ES-I3 (cell line): ENCODE measurements around the gene DRG1.
"Not testable (repeated sequence)": the region's sequence is repeated elsewhere in the genome, so short reads cannot be mapped to it uniquely, and the experiment has no call there.

Experiments used
- H3K36me3 ChIP-seq: 2 replicates; pipeline ENCODE4 v1.6.1; 2013; ENCODE audit warnings: mild to moderate bottlenecking, low read length, control low read depth, moderate library complexity; ENCODE audit not compliant: insufficient read depth
- H3K4me1 ChIP-seq: 2 replicates; pipeline ENCODE4 v1.6.1; 2013; ENCODE audit warnings: mild to moderate bottlenecking, control low read depth, low read length; ENCODE audit not compliant: insufficient read depth
- H3K9ac ChIP-seq: 2 replicates; pipeline ENCODE4 v1.6.1; 2013; ENCODE audit warnings: low read depth, mild to moderate bottlenecking, low read length, moderate library complexity
- H3K9me3 ChIP-seq: 2 replicates; pipeline ENCODE4 v1.6.1; 2013; ENCODE audit warnings: mild to moderate bottlenecking, low read length, moderate library complexity; ENCODE audit not compliant: control insufficient read depth, insufficient read depth

Gene DRG1

DNA sequence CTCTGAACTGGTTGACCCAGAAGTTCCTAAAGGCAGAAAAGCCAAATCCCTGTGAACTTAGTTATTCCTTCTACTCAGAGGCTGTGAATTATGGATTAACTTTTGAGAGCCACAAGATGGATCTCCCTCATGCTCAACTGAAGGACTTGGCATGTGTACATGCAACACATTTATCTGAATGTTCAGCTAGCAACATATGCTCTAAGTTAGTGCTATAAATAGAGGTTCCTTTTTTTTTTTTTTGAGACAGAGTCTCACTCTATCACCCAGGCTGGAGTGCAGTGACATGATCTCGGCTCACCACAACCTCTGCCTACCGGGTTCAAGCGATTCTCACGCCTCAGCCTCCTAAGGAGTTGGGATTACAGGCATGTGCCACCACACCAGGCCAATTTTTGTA lies 50.1 kb downstream of the DRG1 start:
- H3K9ac ChIP-seq: no peak overlapping the region
- H3K36me3 ChIP-seq: peaks cover 11% of the 10 kb centered on the region; the same call in 1 of the 2 replicates
- no peaks in the 10 kb centered on the region for H3K4me1 ChIP-seq
- no peaks in the 10 kb centered on the region for H3K9me3 ChIP-seq

DNA sequence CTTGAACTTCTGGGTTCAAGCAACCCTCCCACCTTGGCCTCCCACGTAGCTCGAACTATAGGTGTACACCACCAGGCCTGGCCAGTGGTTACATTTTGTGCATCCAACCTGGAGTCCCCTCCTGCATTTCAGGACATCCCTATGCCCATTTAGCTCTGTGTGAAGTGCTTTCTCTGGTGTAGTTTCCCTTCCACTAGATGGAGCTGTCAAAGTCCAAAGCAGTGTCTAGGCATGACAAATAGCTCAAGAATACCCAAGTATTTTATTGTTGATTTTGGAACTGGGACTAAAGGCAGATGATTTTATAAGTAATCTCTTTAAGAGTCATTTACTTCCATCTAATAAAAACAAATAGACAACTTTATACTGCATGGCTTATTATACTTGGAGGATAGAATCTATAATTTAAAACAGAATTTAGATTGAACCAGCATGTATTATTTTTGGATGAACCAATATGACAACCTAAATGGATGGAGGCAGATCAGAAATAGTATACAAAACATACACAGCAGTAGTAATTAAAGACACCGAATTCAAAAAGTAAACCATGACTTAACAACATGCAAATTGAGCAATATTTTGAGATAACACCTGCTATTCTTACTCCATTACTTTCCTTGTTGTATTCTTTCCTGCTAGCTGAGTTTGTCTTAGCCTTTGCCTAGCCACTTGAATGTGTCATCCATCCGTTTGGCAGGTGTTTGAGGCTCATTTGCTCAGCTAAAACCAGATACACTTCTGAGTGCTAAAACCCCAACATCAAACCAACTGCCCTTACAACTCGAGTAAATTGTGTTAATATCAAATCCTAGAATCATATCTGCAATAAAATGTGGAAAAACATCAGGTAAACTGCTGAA lies 52.5 kb downstream of the DRG1 start:
- no peak overlapping the region for H3K9ac ChIP-seq
- H3K9me3 ChIP-seq: no peaks in the 10 kb centered on the region
- peaks cover 9% of the 10 kb centered on the region for H3K36me3 ChIP-seq

GRCh38 chr22:31461699-31462098 lies 62.3 kb downstream of the DRG1 start:
- Histone ChIP-seq H3K9me3 (no peaks in the 10 kb centered on the region), H3K36me3 (peaks cover 16% of the 10 kb centered on the region), H3K4me1 (no peaks in the 10 kb centered on the region), H3K9ac (no peak overlapping the region)

More for the DNA sequence above, 52.5 kb downstream of the DRG1 start:
- H3K4me1 ChIP-seq: no peaks in the 10 kb centered on the region

DNA sequence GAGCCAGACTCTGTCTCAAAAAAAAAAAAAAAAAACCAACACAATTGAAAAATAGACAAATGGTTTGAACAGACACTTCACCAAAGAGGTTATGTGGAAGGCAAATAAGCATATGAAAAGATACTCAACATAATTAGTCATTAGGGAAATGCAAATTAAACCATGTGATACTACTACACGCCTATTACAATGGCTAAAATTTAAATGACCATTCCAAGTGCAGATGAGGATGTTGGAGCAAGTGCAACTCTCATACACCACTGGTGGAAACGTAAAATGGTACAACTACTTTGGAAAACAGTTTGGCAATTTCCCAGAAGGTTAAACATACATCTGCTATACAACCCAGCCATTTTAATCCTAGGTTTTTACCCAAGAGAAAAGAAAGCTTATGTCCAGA lies 65.9 kb downstream of the DRG1 start:
- Histone ChIP-seq H3K9me3 (no peaks in the 10 kb centered on the region), H3K36me3 (peaks cover 16% of the 10 kb centered on the region), H3K9ac (no peak overlapping the region), H3K4me1 (no peaks in the 10 kb centered on the region)

DNA sequence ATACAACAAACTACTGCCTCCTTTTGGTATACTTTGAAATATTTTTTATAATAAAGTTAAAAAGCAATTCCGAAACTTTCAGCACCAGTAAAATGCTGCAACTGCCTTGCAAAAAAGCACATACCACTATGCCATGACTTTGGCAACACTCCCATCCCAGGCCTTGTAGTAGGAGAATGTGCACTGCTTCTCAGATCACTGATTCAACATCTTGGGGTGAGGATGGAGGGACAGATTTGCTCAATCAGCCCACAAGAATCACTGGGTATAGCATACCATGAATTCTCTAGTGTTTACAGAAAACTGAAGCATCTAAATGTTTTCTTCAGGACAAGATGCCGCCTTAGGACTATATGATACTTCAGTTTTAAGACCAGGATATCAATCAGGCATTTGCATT lies 75.3 kb downstream of the DRG1 start:
- Histone ChIP-seq H3K4me1 (no peaks in the 10 kb centered on the region), H3K9me3 (no peaks in the 10 kb centered on the region), H3K36me3 (0 out of 2 replicates have a peak, but pooled peaks cover 5% of the 10 kb centered on the region), H3K9ac (no peak overlapping the region)

DNA sequence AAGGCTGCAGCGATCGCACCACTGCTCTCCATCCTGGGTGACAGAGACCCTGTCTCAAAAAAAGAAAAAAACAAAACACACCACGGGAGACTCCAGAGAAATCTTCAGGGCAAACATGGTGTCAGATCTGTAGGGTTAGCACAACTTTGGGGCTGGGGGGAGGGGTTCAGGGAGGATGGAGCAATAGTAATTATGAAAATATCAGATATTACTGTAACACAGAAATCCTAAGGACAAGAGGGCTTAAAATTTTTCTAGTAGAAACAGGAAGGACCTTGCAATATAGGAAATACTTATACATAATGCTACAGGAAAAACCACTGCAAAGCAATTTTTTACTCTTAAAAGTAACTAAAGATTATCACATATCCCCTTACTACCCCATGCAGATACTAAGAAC lies 76.4 kb downstream of the DRG1 start:
- Histone ChIP-seq H3K9ac (no peak overlapping the region), H3K36me3 (0 out of 2 replicates have a peak, but pooled peaks cover 3% of the 10 kb centered on the region), H3K4me1 (no peaks in the 10 kb centered on the region), H3K9me3 (no peaks in the 10 kb centered on the region)

- Histone ChIP-seq H3K4me1 (no peaks in the 10 kb centered on the region), H3K9me3 (no peaks in the 10 kb centered on the region), H3K9ac (no peak overlapping the region), H3K36me3 (peaks cover 6% of the 10 kb centered on the region)
Observed at GRCh38 chr22:31477329-31477728, 77.9 kb downstream of the DRG1 start.

DNA sequence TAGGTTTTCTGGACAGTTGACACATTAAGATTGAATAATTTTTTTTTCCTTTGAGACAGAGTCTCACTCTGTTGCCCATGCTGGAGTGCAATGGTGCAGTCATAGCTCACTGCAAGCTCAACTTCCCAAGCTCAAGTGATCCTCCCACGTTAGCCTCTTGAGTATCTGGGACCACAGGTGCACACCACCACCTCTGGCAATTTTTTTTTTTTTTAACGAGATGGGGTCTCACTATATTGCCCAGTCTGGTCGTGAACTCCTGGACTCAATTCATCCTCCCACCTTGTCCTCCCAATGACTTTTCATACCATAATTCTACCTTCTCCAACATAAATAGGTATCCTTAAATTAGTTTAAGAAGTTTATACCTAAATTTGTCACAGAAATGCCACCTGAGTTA lies 81.7 kb downstream of the DRG1 start:
- H3K36me3 ChIP-seq: peaks cover 15% of the 10 kb centered on the region
- H3K4me1 ChIP-seq: no peaks in the 10 kb centered on the region
- H3K9me3 ChIP-seq: no peaks in the 10 kb centered on the region
- H3K9ac ChIP-seq: no peak overlapping the region

GRCh38 chr22:31482470-31482869 lies 83.1 kb downstream of the DRG1 start:
- H3K4me1 ChIP-seq, H3K9me3 ChIP-seq, H3K9ac ChIP-seq: not testable (repeated sequence)
- peaks cover 19% of the 10 kb centered on the region for H3K36me3 ChIP-seq
